Measurements from ENCODE around the gene TMEM63A. TPM values are rescaled to one million over a fixed set of nuclear protein-coding genes. Genes with fewer than 3 reads are reported as not detected.

Gene TMEM63A
- total and polyA plus RNA-seq, 2 of the 13 experiments (the other 11 are each of a cell fraction or from before 2014, with no cell fraction given): 23.9 to 53.3 TPM

GRCh38 chr1:225890346-225891228, 8.4 kb upstream of the TMEM63A start (continued):
- TF ChIP-seq ZZZ3 (CRISPR knock-in tag; IDR thresholded peaks at IDR 0.05; ENCODE audit: borderline replicate concordance): no peak; the same call in 1 of the 2 replicates
- no peak for TF ChIP-seq ZNF784 (CRISPR knock-in tag; IDR thresholded peaks at IDR 0.05; ENCODE audit: borderline replicate concordance)
- TF ChIP-seq MED13 (CRISPR knock-in tag; IDR thresholded peaks at IDR 0.05): no peak
- no peak for TF ChIP-seq KDM3A (CRISPR knock-in tag; IDR thresholded peaks at IDR 0.05; ENCODE audit: low read depth)
- no peak for TF ChIP-seq SRSF4 (IDR thresholded peaks at IDR 0.05; ENCODE audit: low read depth, low read length, poor library complexity, severe bottlenecking)
- TF ChIP-seq ZNF12 (CRISPR knock-in tag; IDR thresholded peaks at IDR 0.05): no peak
- no peak for TF ChIP-seq CBX2 (IDR thresholded peaks at IDR 0.05; ENCODE audit: low read depth, low read length)
- no peak for TF ChIP-seq CBX2 (CRISPR knock-in tag; IDR thresholded peaks at IDR 0.05; ENCODE audit: low read depth)
- TF ChIP-seq SKIL (CRISPR knock-in tag; IDR thresholded peaks at IDR 0.05; ENCODE audit: borderline replicate concordance): 0 out of 2 replicates have a peak, but pooled peaks have one; percentile 36
- TF ChIP-seq NCOA5 (CRISPR knock-in tag; IDR thresholded peaks at IDR 0.05): no peak
- no peak for TF ChIP-seq CSRNP1 (CRISPR knock-in tag; IDR thresholded peaks at IDR 0.05)
- TF ChIP-seq TRIM24 (CRISPR knock-in tag; IDR thresholded peaks at IDR 0.05): no peak
- no peak for TF ChIP-seq CREBL2 (CRISPR knock-in tag; IDR thresholded peaks at IDR 0.05; ENCODE audit: borderline replicate concordance)
- TF ChIP-seq ZNF577 (CRISPR knock-in tag; IDR thresholded peaks at IDR 0.05; ENCODE audit: borderline replicate concordance, low read depth): no peak
- no peak for TF ChIP-seq TAF1 (CRISPR knock-in tag; IDR thresholded peaks at IDR 0.05)
- no peak for TF ChIP-seq FOXC1 (CRISPR knock-in tag; IDR thresholded peaks at IDR 0.05; ENCODE audit: borderline replicate concordance)
- no peak for TF ChIP-seq KDM6A (CRISPR knock-in tag; IDR thresholded peaks at IDR 0.05; ENCODE audit: low read depth)
- TF ChIP-seq MAFG (CRISPR knock-in tag; IDR thresholded peaks at IDR 0.05): no peak
- no peak for TF ChIP-seq KMT2A (CRISPR knock-in tag; IDR thresholded peaks at IDR 0.05)
- TF ChIP-seq ZMAT3 (CRISPR knock-in tag; conservative IDR thresholded peaks at IDR 0.05): peak; percentile 65; the same call in 1 of the 2 replicates
- TF ChIP-seq POLR2A (IDR thresholded peaks at IDR 0.05; ENCODE audit: insufficient read depth in 1 of 2, low read depth in 2 of 2, low read length in 2 of 2): no peak
- no peak for TF ChIP-seq CBFB (CRISPR knock-in tag; IDR thresholded peaks at IDR 0.05)
- no peak for TF ChIP-seq IKZF5 (CRISPR knock-in tag; IDR thresholded peaks at IDR 0.05)

Measured in HepG2 (cell line).